GM06990 (cell line): ENCODE measurements around the gene PPP2R2C.

ENCODE experiments used
- DNase-seq: peaks from one replicate; pipeline ENCODE4 v3.0.0-alpha.2; 2011; ENCODE audit not compliant: insufficient read length; ENCODE audit errors: extremely low read depth
- H3K27me3 ChIP-seq: replicated peaks from 2 replicates; pipeline ENCODE4 v1.6.0; 2011; ENCODE audit warnings: low read length; ENCODE audit not compliant: control insufficient read depth, insufficient read depth
- H3K36me3 ChIP-seq: 2 replicates; pipeline ENCODE4 v1.5.1; 2011; ENCODE audit warnings: low read length; ENCODE audit not compliant: control insufficient read depth, insufficient read depth
- H3K4me3 ChIP-seq: replicated peaks from 2 replicates; pipeline ENCODE4 v1.5.1; 2011; ENCODE audit warnings: low read depth, mild to moderate bottlenecking, control low read depth, low read length
- TF ChIP-seq, protein P1 (sequence below): IDR thresholded peaks from 2 replicates; pipeline ENCODE4 v1.5.1; 2011; ENCODE audit warnings: low read length, control low read depth, mild to moderate bottlenecking, inconsistent platforms; ENCODE audit not compliant: insufficient read depth, poor library complexity, severe bottlenecking

PPP2R2C gene

DNA sequence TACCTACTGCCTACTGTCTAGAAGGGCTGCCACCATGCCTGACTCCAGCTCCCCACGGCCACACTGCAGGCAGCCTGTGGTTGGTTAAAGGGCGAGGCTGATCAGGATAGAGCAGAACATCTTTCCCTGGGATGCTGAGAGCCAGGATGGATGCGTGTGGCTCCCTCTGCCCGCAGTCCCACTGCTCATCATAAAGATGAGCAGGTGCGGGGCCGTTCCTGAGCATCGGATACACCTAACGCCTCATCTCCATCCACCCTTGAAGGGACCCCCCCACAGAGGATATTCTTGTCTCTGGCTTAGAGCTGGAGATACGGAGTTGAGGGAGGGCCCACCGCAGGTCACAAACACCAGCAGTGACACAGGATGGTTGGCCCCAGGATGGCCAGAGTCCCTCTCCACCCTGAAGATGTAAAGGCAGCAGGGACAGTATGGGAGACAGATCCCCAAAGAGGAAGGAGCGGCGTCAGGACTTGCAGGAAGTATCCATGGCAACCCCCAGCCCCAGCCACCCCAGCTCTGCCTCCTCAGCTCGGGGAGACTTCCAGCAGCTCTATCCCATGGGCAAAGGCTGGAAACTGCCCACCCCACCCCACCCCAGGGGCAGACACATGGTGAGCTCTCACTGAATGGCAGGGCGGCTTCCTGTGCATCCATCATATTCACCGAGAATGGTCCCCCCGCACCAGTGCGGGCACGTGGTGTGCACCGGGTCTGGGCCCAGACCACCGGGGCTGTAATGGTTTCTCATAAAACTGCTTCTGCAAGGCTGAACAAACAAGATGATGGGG is 19.3 kb downstream of the PPP2R2C start:
- Histone ChIP-seq H3K36me3 (no peaks in the 10 kb centered on the region), H3K27me3 (peaks cover 6% of the 10 kb centered on the region), H3K4me3 (no peak overlapping the region)
- TF ChIP-seq, protein P1, sequence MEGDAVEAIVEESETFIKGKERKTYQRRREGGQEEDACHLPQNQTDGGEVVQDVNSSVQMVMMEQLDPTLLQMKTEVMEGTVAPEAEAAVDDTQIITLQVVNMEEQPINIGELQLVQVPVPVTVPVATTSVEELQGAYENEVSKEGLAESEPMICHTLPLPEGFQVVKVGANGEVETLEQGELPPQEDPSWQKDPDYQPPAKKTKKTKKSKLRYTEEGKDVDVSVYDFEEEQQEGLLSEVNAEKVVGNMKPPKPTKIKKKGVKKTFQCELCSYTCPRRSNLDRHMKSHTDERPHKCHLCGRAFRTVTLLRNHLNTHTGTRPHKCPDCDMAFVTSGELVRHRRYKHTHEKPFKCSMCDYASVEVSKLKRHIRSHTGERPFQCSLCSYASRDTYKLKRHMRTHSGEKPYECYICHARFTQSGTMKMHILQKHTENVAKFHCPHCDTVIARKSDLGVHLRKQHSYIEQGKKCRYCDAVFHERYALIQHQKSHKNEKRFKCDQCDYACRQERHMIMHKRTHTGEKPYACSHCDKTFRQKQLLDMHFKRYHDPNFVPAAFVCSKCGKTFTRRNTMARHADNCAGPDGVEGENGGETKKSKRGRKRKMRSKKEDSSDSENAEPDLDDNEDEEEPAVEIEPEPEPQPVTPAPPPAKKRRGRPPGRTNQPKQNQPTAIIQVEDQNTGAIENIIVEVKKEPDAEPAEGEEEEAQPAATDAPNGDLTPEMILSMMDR = no peak
- no peak for DNase-seq

DNA sequence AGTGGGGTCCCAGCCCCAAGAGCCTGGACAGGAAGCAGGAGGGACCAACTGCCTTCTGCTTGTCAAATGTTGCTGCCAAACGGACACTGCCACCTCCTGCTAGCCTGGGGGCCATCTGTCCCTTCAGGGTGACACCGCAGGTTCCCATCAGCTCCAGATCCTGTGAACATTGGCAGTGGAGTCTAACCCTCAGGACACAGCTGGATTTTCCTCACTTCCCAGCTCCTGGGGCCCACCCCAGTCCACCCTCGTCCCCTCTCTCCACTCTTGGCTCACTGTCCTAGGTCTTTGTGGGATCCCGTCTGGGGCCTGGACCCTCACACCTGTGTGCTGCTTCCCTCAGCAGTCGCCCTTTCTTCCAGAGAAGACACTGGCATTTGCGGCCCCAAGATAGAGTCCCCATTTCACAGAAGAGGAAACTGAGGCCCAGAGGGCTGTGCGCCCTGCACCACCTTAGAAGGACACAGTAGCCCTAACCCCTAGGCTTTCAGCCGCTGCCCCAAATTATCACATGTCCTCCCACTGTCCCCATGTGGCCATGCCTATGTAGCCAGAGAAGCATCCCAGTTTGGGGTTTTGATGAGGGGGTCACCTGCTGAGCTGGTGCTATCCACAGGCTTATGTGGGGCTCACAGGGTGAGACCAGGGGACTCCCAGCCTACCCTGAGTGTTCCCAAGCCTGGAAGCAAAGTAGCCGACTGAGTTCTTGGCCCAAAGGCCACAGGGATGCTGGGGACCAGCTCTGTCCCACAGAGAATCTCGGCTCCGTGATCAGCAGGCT is 20.1 kb downstream of the PPP2R2C start:
- Histone ChIP-seq H3K4me3 (no peak overlapping the region), H3K36me3 (no peaks in the 10 kb centered on the region), H3K27me3 (peaks cover 7% of the 10 kb centered on the region)
- DNase-seq = no peak
- TF ChIP-seq, protein P1 = no peak

DNA sequence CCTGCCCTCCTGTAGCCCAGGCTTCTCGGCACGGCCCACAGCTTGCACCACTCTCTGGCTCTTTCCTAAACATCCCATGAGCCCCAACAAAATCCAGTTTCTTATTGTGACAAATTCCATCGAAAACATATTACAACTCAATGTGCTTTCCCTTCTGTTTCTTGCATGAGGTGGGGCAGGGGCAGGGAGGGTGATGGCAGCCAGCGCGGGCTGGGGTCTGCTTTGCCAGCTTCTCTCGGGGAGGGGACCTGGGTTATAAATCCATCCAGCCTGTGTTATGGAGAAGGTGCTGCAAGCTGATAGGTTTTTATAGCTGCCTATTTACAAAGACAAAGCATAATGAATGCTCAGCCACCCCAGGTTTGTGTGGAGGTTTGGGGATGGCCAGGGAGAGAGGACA is 21.1 kb downstream of the PPP2R2C start:
- TF ChIP-seq, protein P1 = no peak
- Histone ChIP-seq H3K36me3 (no peaks in the 10 kb centered on the region), H3K27me3 (peaks cover 7% of the 10 kb centered on the region), H3K4me3 (no peak overlapping the region)
- DNase-seq = no peak

DNA sequence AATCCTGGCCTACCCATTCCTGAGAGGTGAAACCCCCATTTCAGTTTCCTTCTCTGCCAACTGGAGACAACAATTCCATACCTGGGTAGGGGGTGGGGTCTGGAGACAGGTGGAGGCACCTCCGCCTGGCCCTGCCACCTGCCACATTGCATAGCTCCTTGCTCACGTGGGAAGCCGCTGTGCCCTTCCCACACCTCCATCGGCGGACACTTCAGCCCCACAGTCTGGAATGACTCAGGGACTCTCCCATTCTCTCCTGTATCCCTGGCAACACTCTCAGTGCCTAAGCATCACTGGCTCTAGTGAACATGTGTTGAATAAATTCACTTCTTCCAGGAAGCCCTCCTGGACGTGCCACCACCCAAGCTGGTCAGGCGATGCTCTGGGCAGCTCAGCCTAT is 21.7 kb downstream of the PPP2R2C start:
- TF ChIP-seq, protein P1 = no peak
- peaks cover 7% of the 10 kb centered on the region for H3K27me3 ChIP-seq

DNA sequence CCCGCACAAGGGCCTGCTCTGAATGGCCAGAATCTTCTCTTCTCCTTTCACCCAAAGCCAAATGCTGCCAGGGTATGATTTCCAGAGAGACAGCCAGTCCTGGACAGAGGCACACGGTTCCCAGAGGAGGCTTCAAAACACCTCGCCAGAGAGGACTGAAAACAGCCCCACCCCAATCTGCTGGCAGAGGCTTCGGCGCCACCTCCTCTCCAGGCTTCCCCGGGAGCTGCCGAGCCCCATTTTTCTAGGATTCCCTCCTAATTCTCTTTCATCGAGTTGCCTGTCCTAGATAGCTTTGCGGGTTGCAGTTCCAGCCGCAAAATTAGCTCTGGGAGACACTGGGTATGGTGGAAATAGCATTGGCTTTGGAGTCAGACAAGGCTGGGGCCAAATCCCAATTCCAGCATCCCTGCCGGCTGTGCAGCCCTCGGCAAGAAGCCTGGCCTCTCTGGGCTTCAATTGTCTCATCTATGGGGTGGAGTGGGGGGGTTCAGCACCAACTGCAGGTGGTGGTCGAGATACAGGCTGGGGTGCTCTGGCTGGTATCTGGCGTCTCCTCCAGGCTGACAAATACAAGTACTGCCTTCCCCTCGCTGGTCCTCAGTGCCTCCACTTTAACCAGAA is 22.6 kb downstream of the PPP2R2C start:
- Histone ChIP-seq H3K4me3 (no peak overlapping the region), H3K27me3 (peaks cover 7% of the 10 kb centered on the region), H3K36me3 (no peaks in the 10 kb centered on the region)
- TF ChIP-seq, protein P1 = no peak
- no peak for DNase-seq

More for the DNA sequence above, 21.7 kb downstream of the PPP2R2C start:
- DNase-seq = no peak
- Histone ChIP-seq H3K4me3 (no peak overlapping the region), H3K36me3 (no peaks in the 10 kb centered on the region)
